ENCODE data around the gene ADCK1. TPM values are rescaled to one million over a fixed set of nuclear protein-coding genes. Genes with fewer than 3 reads are reported as not detected.
"Not testable (repeated sequence)": the region's sequence is repeated elsewhere in the genome, so short reads cannot be mapped to it uniquely, and the experiment has no call there.

ADCK1 gene
- polyA plus RNA-seq, 1 donor from 2014 or later: 13.6 TPM

- Histone ChIP-seq H3K27me3 (ENCODE audit: insufficient read depth, low read depth, low read length) (no peaks in the 10 kb centered on the region), H2AFZ (ENCODE audit: low read depth, low read length) (no peak overlapping the region), H4K20me1 (ENCODE audit: insufficient read depth) (no peaks in the 10 kb centered on the region), H3K36me3 (ENCODE audit: insufficient read depth, low read length) (no peaks in the 10 kb centered on the region), H3F3A (ENCODE audit: insufficient read depth, low read length, poor library complexity, severe bottlenecking) (no peaks in the 10 kb centered on the region), H3K79me2 (replicated peaks; ENCODE audit: insufficient read depth, low read length) (no peaks in the 10 kb centered on the region), H3K4me3 (ENCODE audit: low read length) (no peak overlapping the region), H3K9ac (ENCODE audit: low read length) (no peak overlapping the region), H3K4me2 (ENCODE audit: low read length) (no peak overlapping the region), H3K9me2 (ENCODE audit: insufficient read depth, low read length) (no peaks in the 10 kb centered on the region), H3K27ac (ENCODE audit: low read length) (no peak overlapping the region), H3K9me3 (ENCODE audit: low read length) (no peaks in the 10 kb centered on the region)
- no peak for TF ChIP-seq CTCF (IDR thresholded peaks at IDR 0.05; ENCODE audit: poor library complexity, severe bottlenecking)
- no peak for TF ChIP-seq EZH2 (IDR thresholded peaks at IDR 0.05; ENCODE audit: borderline replicate concordance, insufficient read depth, low read length, poor library complexity, severe bottlenecking)
- TF ChIP-seq, protein P1, sequence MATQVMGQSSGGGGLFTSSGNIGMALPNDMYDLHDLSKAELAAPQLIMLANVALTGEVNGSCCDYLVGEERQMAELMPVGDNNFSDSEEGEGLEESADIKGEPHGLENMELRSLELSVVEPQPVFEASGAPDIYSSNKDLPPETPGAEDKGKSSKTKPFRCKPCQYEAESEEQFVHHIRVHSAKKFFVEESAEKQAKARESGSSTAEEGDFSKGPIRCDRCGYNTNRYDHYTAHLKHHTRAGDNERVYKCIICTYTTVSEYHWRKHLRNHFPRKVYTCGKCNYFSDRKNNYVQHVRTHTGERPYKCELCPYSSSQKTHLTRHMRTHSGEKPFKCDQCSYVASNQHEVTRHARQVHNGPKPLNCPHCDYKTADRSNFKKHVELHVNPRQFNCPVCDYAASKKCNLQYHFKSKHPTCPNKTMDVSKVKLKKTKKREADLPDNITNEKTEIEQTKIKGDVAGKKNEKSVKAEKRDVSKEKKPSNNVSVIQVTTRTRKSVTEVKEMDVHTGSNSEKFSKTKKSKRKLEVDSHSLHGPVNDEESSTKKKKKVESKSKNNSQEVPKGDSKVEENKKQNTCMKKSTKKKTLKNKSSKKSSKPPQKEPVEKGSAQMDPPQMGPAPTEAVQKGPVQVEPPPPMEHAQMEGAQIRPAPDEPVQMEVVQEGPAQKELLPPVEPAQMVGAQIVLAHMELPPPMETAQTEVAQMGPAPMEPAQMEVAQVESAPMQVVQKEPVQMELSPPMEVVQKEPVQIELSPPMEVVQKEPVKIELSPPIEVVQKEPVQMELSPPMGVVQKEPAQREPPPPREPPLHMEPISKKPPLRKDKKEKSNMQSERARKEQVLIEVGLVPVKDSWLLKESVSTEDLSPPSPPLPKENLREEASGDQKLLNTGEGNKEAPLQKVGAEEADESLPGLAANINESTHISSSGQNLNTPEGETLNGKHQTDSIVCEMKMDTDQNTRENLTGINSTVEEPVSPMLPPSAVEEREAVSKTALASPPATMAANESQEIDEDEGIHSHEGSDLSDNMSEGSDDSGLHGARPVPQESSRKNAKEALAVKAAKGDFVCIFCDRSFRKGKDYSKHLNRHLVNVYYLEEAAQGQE (IDR thresholded peaks at IDR 0.05; ENCODE audit: borderline replicate concordance): no peak
- no peak for TF ChIP-seq SMC3 (conservative IDR thresholded peaks at IDR 0.05; ENCODE audit: poor library complexity)
- TF ChIP-seq EP300 (conservative IDR thresholded peaks at IDR 0.05; ENCODE audit: poor library complexity, severe bottlenecking): no peak
- TF ChIP-seq TAF1 (IDR thresholded peaks at IDR 0.05; ENCODE audit: low read depth): no peak
- no peak for TF ChIP-seq RAD21 (conservative IDR thresholded peaks at IDR 0.05)
- TF ChIP-seq MXI1 (conservative IDR thresholded peaks at IDR 0.05; ENCODE audit: poor library complexity, severe bottlenecking): no peak
- no peak for TF ChIP-seq POLR2AphosphoS5 (IDR thresholded peaks at IDR 0.05)
Observed at GRCh38 chr14:77950371-77951063, 150.6 kb downstream of the ADCK1 start.

DNA sequence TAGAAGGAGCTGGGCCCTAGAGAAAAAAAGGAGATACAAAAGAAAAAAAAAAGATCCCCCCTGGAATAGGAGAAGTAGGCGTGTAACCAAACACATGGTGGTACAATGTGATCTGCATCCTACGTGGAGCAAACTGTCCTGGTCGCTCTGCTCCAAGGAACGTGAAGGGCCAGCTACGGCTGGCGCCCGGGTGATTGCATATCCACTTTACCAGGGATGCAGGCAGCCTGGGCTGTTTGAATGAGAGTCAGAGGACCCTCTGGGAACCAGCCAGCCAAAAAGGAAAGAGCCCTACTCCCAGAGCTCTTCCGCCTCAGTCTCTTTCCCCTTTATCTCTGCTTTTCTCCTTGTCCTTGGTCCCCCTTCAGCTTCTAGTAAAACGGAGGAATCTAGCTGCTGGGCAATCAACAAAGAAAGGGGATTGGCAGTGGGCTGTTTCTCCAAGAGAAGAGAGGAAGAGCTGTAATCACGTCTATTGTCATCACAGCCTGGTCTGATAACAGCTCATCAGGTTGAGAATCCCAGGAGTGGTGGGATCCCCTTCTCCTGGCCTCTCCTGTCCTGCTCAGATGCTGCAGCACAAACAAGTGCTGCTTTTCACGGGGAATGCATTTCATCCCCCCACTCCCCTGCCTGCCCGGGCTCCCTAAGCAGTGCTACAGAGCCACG lies 156.0 kb downstream of the ADCK1 start:
- Histone ChIP-seq H2AFZ (ENCODE audit: low read depth, low read length) (no peak overlapping the region), H3K9me3 (ENCODE audit: low read length) (no peaks in the 10 kb centered on the region), H4K20me1 (ENCODE audit: insufficient read depth) (no peaks in the 10 kb centered on the region), H3K4me3 (ENCODE audit: low read length) (no peak overlapping the region), H3K9me2 (ENCODE audit: insufficient read depth, low read length) (no peaks in the 10 kb centered on the region), H3K79me2 (replicated peaks; ENCODE audit: insufficient read depth, low read length) (no peaks in the 10 kb centered on the region), H3K36me3 (ENCODE audit: insufficient read depth, low read length) (no peaks in the 10 kb centered on the region), H3K4me2 (ENCODE audit: low read length) (no peak overlapping the region), H3K27ac (ENCODE audit: low read length) (no peak overlapping the region), H3K27me3 (ENCODE audit: insufficient read depth, low read depth, low read length) (no peaks in the 10 kb centered on the region), H3F3A (ENCODE audit: insufficient read depth, low read length, poor library complexity, severe bottlenecking) (no peaks in the 10 kb centered on the region), H3K9ac (ENCODE audit: low read length) (no peak overlapping the region)
- no peak for TF ChIP-seq CTCF (IDR thresholded peaks at IDR 0.05; ENCODE audit: poor library complexity, severe bottlenecking)
- TF ChIP-seq TAF1 (IDR thresholded peaks at IDR 0.05; ENCODE audit: low read depth): no peak
- no peak for TF ChIP-seq SMC3 (conservative IDR thresholded peaks at IDR 0.05; ENCODE audit: poor library complexity)
- no peak for TF ChIP-seq RAD21 (conservative IDR thresholded peaks at IDR 0.05)
- TF ChIP-seq EZH2 (IDR thresholded peaks at IDR 0.05; ENCODE audit: borderline replicate concordance, insufficient read depth, low read length, poor library complexity, severe bottlenecking): no peak
- TF ChIP-seq, protein P1 (IDR thresholded peaks at IDR 0.05; ENCODE audit: borderline replicate concordance): no peak
- TF ChIP-seq MXI1 (conservative IDR thresholded peaks at IDR 0.05; ENCODE audit: poor library complexity, severe bottlenecking): no peak

GRCh38 chr14:77959686-77960085 lies 159.8 kb downstream of the ADCK1 start:
- not testable (repeated sequence) for H3K27me3 ChIP-seq (ENCODE audit: insufficient read depth, low read depth, low read length); H3K4me2 ChIP-seq (ENCODE audit: low read length); H3K4me3 ChIP-seq (ENCODE audit: low read length); H4K20me1 ChIP-seq (ENCODE audit: insufficient read depth); H3K9ac ChIP-seq (ENCODE audit: low read length); H3K27ac ChIP-seq (ENCODE audit: low read length); H3K9me3 ChIP-seq (ENCODE audit: low read length); H3K79me2 ChIP-seq (replicated peaks; ENCODE audit: insufficient read depth, low read length); H3K9me2 ChIP-seq (ENCODE audit: insufficient read depth, low read length); H2AFZ ChIP-seq (ENCODE audit: low read depth, low read length); H3F3A ChIP-seq (ENCODE audit: insufficient read depth, low read length, poor library complexity, severe bottlenecking); H3K36me3 ChIP-seq (ENCODE audit: insufficient read depth, low read length)

Measured in neural cell (in vitro differentiated cells).